ENCODE data around the gene LYRM2.

GRCh38 chr6:89536231-89536630 is 102.3 kb downstream of the LYRM2 start:
- peak; percentile 11; the same call in 1 of the 2 replicates for TF ChIP-seq CTCF (IDR thresholded peaks at IDR 0.05)
- no peak for TF ChIP-seq ZFX (IDR thresholded peaks at IDR 0.05; ENCODE audit: borderline replicate concordance)

All from 22Rv1 (cell line).